Measurements from ENCODE around the gene AQP1.

Gene AQP1

DNA sequence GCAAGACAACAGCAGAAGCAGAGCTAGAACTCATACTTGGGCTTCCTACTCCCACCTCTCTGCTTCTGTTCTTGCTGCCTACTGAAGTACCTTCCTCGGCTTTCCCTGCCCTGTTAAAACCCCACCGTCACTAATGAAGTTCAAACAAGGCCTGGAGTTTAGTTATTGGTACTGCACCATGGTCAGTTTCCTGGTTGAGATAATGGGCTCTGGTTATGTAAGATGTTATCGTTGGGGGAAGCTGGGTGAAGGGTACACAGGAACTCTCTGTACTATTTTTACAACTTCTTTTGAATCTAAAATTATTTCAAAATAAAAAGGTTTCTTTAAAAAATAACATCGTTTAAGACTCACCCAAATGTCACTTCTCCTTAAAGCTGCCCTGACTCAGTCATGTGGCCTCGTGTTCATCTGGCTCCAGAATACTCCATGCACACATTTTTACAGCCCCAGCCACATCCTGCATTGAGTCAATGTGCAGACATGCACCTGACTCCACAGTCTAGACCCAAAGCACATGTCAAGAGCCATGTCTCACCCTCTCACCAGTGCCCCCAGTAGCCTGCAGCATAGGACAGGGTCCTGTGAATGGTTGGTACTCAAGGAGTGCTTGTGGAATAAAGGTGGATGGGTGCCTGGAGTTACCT is 36.9 kb upstream of the AQP1 start:
- no peak overlapping the region for H3K4me3 ChIP-seq (ENCODE audit: low read depth, low read length)
- DNase-seq (ENCODE audit: low read depth), result no peak
- TF ChIP-seq, protein P1, sequence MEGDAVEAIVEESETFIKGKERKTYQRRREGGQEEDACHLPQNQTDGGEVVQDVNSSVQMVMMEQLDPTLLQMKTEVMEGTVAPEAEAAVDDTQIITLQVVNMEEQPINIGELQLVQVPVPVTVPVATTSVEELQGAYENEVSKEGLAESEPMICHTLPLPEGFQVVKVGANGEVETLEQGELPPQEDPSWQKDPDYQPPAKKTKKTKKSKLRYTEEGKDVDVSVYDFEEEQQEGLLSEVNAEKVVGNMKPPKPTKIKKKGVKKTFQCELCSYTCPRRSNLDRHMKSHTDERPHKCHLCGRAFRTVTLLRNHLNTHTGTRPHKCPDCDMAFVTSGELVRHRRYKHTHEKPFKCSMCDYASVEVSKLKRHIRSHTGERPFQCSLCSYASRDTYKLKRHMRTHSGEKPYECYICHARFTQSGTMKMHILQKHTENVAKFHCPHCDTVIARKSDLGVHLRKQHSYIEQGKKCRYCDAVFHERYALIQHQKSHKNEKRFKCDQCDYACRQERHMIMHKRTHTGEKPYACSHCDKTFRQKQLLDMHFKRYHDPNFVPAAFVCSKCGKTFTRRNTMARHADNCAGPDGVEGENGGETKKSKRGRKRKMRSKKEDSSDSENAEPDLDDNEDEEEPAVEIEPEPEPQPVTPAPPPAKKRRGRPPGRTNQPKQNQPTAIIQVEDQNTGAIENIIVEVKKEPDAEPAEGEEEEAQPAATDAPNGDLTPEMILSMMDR (IDR thresholded peaks at IDR 0.05; ENCODE audit: insufficient read depth, low read depth, low read length, missing control alignments), result no peak

DNA sequence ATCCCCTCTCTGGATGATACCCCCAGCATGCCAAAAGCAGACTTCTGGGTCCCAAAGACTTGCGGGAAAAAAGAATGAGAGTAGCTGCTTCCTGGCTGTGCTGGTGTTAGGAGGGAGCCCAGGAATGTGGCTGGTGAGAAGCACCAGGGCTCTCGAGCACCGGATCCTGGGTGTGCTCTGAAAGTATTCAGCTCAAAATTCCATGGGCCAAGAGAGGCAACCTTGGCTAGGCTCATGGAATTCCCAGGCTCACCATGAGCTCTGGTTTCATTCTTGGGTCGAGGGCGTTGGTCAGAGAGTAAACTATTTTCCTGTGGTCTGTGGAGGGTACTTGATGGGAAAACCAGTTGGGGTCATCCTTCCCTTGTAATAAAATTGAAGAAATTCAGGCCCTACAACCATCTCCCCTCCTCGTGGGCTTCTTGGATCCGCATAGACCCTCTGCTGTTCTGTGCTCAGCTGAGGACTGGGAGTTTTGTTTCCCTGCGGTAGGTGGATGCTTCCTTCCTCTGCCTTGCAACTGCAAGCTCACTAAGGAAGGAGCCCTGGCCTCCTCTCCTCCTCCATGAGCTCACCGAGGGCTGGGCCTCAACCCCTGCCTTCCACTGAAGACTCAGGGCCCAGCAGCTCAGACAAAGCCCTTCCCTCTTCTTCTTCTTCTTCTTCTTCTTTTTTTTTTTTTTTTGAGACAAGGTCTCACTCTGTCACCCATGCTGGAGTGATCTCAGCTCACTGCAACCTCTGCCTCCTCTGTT is 34.5 kb upstream of the AQP1 start:
- TF ChIP-seq, protein P1 (IDR thresholded peaks at IDR 0.05; ENCODE audit: insufficient read depth, low read depth, low read length, missing control alignments), result no peak
- no peak for DNase-seq (ENCODE audit: low read depth)

DNA sequence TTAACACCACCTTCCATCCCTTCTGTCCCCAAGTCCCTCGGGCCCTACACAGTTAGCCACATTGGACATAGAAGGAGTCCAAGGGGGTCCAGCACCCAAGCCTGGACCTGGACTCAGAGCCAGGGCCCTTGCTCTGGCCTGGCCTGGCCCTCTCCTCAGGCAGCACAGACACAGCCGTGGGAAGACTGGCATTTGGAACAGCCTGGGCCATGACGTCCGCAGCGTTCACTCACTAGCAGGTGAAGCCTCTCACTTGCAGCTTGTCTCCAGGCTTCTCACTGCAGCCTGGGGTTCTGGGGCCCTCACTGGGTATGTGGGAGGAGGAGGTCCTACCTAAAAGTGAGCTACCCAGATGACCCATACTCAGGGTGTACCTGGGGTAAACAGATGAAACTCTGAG is 33.7 kb upstream of the AQP1 start:
- no peak for DNase-seq (ENCODE audit: low read depth)
- TF ChIP-seq, protein P1 (IDR thresholded peaks at IDR 0.05; ENCODE audit: insufficient read depth, low read depth, low read length, missing control alignments), result no peak
- H3K4me3 ChIP-seq (ENCODE audit: low read depth, low read length), result no peak overlapping the region

More for the DNA sequence above, 34.5 kb upstream of the AQP1 start:
- H3K4me3 ChIP-seq (ENCODE audit: low read depth, low read length), result no peak overlapping the region

DNA sequence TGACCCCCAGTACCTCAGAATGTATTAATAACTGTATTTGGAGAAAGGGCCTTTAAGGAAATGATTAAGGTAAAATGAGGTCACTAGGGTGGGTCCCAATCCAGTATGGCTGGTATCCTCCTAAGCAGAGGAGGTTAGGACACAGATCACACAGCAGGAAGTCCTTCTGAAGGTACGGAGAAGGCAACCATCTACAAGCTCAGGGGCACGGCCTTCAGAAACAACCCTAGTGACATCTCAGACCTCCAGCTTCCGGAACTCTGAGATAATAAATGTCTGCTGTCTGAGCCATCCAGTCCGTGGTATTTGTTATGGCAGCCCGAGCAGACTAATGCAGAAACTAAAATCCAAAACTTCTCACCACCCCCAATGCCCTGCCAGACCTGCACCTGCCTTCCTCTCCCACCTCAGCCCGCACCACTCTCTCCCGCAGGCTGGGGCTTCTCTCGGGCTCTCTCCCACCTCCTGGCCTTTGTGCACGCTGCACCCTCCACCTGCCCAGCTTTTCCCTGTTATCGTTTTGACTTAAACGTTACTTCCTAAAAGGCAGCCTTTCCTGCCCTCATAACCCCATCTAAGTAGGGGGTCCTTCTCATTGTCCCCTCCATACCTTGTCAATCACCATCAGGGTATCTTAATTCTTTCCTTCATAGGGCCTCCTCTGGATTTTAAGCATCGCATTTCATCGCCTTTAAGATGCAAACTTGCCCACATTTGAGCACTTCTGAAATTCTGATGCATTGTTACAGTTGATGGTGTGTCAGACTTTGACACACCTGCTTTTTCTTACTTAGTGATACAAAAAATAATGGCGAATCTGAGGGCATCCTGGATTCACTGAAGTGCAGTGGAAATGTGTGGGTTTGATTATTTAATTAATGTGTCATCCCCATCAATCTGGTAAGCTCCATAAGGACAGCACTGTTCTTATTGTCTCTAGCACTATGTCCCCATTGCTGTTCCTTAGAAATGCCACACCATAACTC is 32.2 kb upstream of the AQP1 start:
- H3K4me3 ChIP-seq (ENCODE audit: low read depth, low read length), result no peak overlapping the region
- no peak for DNase-seq (ENCODE audit: low read depth)
- TF ChIP-seq, protein P1 (IDR thresholded peaks at IDR 0.05; ENCODE audit: insufficient read depth, low read depth, low read length, missing control alignments), result no peak

DNA sequence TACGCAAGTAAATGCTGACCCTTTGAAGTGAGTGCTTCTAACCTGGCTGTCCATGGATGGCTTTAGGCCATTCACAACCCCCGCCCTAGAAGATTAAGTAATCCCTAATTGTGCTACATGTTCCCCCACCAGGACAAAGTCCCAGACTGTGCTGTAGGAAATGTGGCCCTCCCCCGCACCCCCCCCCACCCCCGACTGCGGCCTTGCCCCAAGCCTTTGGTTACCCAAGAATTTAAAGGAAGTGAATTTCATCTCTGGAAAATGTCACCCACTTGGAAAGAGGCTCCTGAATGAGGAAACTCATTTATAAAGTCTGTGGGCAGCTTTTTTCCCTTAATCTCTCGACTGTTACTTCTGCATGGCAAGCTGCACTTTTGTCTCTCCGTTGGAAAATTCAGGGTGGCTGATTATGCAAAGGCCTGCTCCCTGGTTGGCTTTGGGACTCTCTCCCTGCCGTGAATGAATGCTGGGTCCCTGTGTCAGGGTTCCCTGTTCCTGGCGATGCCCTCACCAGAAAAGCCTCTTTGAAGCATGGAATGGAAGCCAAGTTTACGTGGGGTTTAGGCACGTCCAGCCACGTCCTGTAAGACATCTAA is 31.4 kb upstream of the AQP1 start:
- DNase-seq (ENCODE audit: low read depth), result no peak
- TF ChIP-seq, protein P1 (IDR thresholded peaks at IDR 0.05; ENCODE audit: insufficient read depth, low read depth, low read length, missing control alignments), result no peak
- H3K4me3 ChIP-seq (ENCODE audit: low read depth, low read length), result no peak overlapping the region

DNA sequence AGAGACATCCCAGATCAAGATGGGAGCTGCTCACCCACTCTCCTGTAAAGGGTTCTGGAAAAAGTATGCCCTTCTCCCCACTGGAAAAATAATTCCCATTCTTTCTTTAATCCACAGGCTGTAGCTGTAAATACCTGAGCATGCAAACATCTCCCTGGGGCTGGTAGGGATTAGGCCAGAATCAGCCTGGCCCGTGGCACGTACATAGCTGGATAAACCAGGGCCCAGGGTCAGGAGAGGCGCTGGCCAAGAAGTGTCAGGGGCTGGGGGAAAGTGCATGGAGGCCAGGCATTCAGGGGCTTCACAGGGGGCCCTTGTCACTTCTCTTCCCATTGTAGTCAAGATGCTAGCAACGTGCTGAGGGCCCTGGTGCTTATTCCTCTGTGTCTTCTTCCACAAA is 30.7 kb upstream of the AQP1 start:
- TF ChIP-seq, protein P1 (IDR thresholded peaks at IDR 0.05; ENCODE audit: insufficient read depth, low read depth, low read length, missing control alignments), result no peak
- H3K4me3 ChIP-seq (ENCODE audit: low read depth, low read length), result no peak overlapping the region
- DNase-seq (ENCODE audit: low read depth), result no peak

All from GM12865 (cell line).